HG03439 (cell line): ENCODE measurements around the gene ZDHHC14.
"Not testable (repeated sequence)": the region's sequence is repeated elsewhere in the genome, so short reads cannot be mapped to it uniquely, and the experiment has no call there.

Experiments
- ATAC-seq: cut with Tn5 transposase; IDR thresholded peaks from one replicate; pipeline ENCODE4 v1.9.1; 2021; ENCODE audit warnings: mild to moderate bottlenecking, moderate library complexity; ENCODE audit not compliant: unreplicated experiment

ZDHHC14 gene

GRCh38 chr6:157586088-157586414 lies 205.1 kb downstream of the ZDHHC14 start:
- no peak for ATAC-seq

- ATAC-seq, result no peak
Observed at GRCh38 chr6:157586476-157587126, 205.6 kb downstream of the ZDHHC14 start.

- ATAC-seq, result no peak
Observed at GRCh38 chr6:157587127-157587926, 206.3 kb downstream of the ZDHHC14 start.

GRCh38 chr6:157590654-157591053 lies 209.7 kb downstream of the ZDHHC14 start:
- not testable (repeated sequence) for ATAC-seq

DNA sequence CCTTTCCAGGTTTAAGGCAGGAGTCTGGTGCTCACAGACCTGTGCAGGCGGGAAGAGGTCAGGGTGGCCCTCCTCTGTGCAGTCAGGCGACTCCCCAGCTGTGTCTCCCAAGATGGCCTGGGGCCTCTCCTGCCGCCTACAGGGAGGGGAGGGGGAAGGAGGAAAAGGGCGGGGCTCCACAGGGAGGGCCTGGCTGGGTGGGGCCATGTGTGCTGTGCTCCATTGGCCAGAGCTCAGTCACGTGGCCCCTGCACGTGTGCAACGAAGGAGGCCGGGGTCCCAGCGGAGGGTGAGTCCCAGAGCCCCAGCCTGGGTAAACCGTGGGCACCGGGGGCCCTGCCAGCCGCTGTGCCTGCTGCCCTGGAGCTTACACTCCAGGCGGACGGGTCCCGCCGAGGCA lies 211.6 kb downstream of the ZDHHC14 start:
- no peak for ATAC-seq

GRCh38 chr6:157592980-157593379 lies 212.0 kb downstream of the ZDHHC14 start:
- no peak for ATAC-seq

GRCh38 chr6:157593596-157593995 lies 212.6 kb downstream of the ZDHHC14 start:
- ATAC-seq, result no peak

- no peak for ATAC-seq
Observed at GRCh38 chr6:157594292-157594691, 213.3 kb downstream of the ZDHHC14 start.

GRCh38 chr6:157595768-157596167 lies 214.8 kb downstream of the ZDHHC14 start:
- ATAC-seq, result no peak

DNA sequence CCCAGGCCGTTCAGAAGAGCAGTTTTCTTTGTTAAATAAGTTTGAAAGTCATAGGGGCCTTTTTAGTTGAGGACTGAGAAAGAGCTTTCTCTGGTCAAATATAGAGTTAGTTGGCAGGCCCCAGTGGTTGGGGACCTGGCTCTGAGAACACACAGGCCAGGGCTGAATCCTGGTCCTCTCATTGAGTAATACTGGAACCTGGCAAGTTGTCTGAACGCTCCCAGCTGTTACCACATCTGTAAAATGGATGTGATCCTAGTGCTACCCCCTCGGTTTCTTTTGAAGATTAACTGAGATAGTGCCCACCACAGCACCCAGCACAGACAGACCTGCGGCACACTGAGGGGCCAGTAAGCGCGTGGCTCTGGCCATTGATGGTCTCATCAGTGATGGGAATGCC lies 215.5 kb downstream of the ZDHHC14 start:
- ATAC-seq, result no peak

DNA sequence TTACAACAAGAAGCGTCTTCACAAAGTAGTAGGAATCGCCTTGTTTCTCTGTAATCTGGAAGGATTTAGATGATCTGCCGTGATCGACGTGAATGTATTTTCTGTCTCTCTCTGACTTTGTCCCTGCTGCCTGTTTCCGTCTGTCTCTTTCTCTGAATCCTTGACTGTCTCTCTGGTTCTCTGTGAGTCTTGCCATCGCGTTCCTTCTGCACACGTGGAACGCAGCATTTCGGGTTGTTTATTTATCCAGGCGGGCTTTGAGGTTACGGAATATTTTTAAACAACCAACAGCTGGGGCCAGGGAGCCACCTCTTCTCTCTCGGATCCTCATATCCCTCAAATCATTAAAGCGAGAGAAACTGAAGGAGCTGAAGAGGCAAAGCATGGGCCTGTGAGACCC lies 215.9 kb downstream of the ZDHHC14 start:
- ATAC-seq, result no peak

GRCh38 chr6:157597461-157598312 lies 216.7 kb downstream of the ZDHHC14 start:
- ATAC-seq, result no peak

GRCh38 chr6:157599191-157599590 lies 218.2 kb downstream of the ZDHHC14 start:
- ATAC-seq, result no peak

DNA sequence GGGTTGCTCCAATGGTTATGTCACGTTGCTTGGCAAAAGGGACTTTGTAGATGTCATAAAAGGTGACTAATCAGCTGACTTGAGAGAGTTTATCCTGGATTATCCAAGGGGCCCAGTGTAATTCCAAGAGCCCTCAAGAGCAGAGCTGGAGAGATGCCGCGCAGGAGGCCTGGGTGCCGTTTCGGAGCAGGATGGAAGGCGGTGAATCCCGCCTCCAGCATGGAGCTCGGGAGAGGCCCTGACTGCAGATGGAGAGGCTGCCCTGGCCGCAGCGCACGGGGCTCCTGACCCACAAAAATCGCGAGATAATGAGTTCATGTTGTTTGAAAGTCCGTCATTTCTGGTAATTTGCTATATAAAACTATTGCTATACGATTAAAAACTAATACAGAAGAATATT lies 219.8 kb downstream of the ZDHHC14 start:
- no peak for ATAC-seq

DNA sequence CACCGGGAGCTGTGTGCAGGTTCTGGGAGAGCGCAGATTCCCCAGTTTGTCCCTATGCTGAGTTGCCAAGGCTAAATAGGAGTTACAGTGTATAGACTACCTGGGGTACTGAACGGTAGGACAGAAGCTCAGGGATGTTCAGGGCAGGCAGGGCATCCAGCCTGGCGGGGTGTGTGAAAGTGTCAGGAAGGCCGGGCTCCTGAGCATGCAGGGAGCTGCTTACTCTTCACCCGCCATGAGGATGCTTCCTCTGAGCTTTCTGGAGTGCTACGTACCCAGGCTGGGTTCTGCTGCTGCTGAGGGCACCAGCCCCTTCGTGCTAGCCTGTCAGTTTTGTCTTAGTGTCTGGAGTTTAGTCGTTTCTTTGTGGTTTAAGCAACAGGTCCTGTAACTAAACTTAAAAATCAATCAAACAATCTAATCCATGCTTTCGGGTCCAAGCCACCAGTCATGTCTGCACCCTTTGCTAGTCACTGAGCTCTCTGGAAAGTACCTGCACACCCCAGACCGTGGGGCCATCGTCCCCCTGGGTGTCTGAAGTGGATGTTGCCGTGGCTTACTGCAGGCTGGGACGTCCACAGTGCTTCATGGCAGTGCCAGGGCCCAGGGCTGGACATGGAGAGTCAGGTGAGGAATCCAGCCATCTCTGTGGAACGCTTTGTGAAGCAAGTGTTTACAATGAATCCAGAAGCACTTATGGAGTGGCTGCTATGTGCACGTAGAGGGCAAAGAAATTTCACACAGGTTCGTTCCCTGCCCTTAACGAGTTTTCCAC lies 221.7 kb downstream of the ZDHHC14 start:
- ATAC-seq, result no peak

- ATAC-seq, result no peak
Observed at GRCh38 chr6:157603314-157603940, 222.4 kb downstream of the ZDHHC14 start.

DNA sequence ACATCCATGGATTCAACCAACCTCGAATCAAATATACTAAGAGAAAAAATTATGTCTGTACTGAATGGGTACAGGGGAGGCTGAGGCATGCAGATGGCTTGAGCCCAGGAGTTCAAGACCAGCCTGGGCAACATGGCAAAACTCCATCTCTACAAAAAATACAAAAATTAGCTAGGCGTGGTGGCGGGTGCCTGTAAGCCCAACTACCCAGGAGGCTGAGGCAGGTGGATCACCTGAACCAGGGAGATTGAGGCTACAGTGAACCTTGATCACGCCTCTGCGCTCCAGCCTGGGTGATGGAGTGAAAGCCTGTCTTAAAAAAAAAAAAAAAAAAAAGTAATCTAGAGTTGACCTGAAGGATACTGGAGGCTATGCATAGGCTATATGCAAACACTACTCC lies 223.0 kb downstream of the ZDHHC14 start:
- ATAC-seq, result no peak

GRCh38 chr6:157604816-157605215 lies 223.8 kb downstream of the ZDHHC14 start:
- ATAC-seq, result no peak

- no peak for ATAC-seq
Observed at GRCh38 chr6:157605484-157605883, 224.5 kb downstream of the ZDHHC14 start.

DNA sequence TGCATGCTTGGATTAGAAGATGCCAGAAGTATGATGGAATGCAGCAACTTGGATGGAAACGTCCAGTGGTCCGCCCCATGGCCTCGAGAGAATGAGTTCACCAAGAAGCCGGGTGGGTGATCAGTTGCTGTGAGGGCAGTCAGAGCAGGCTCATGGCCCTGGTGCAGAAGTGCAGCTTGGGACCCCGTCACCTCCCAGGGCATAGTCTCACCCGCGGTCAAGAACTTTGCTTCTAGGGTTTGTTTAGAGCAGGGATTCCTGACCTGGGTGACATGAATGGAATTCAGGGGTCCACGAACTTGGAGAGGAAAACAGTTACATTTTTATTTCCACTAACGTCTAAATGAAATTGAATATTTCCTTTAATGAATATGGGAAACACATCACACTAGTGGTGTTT lies 225.5 kb downstream of the ZDHHC14 start:
- ATAC-seq, result no peak
